ENCODE results near the gene PXDN.

Gene PXDN

GRCh38 chr2:1676091-1676912 lies 68.0 kb downstream of the PXDN start:
- Histone ChIP-seq H3K79me2 (ENCODE audit: control insufficient read depth, low read length) (no peaks in the 10 kb centered on the region), H3F3A (ENCODE audit: control insufficient read depth, insufficient read depth) (no peaks in the 10 kb centered on the region), H4K20me1 (ENCODE audit: control insufficient read depth, insufficient read depth, low read depth, low read length) (no peaks in the 10 kb centered on the region), H3K4me3 (ENCODE audit: low read length) (no peak overlapping the region), H3K27ac (ENCODE audit: low read depth, low read length) (no peak overlapping the region), H3K36me3 (ENCODE audit: control insufficient read depth, low read length) (no peaks in the 10 kb centered on the region), H3K4me1 (ENCODE audit: control insufficient read depth, low read length) (no peaks in the 10 kb centered on the region), H3K4me2 (ENCODE audit: low read length) (no peak overlapping the region), H3K9me3 (ENCODE audit: control insufficient read depth, insufficient read depth, low read length) (peaks cover 21% of the 10 kb centered on the region; the same call in 1 of the 2 replicates), H3K9me2 (replicated peaks; ENCODE audit: control insufficient read depth, low read length) (no peaks in the 10 kb centered on the region), H3K27me3 (ENCODE audit: control insufficient read depth, low read length) (no peaks in the 10 kb centered on the region)
- TF ChIP-seq CTCF (IDR thresholded peaks at IDR 0.05; ENCODE audit: low read depth, low read length, poor library complexity, severe bottlenecking) (no peak), EZH2phosphoT487 (IDR thresholded peaks at IDR 0.05; ENCODE audit: borderline replicate concordance, low read length) (no peak)

GRCh38 chr2:1675633-1676032 lies 68.7 kb downstream of the PXDN start:
- Histone ChIP-seq H3K4me3 (ENCODE audit: low read length) (no peak overlapping the region), H3K9me2 (replicated peaks; ENCODE audit: control insufficient read depth, low read length) (no peaks in the 10 kb centered on the region), H3F3A (ENCODE audit: control insufficient read depth, insufficient read depth) (no peaks in the 10 kb centered on the region), H3K4me2 (ENCODE audit: low read length) (no peak overlapping the region), H3K79me2 (ENCODE audit: control insufficient read depth, low read length) (no peaks in the 10 kb centered on the region), H3K27ac (ENCODE audit: low read depth, low read length) (no peak overlapping the region), H3K36me3 (ENCODE audit: control insufficient read depth, low read length) (no peaks in the 10 kb centered on the region), H3K9me3 (ENCODE audit: control insufficient read depth, insufficient read depth, low read length) (peaks cover 21% of the 10 kb centered on the region; the same call in 1 of the 2 replicates), H3K4me1 (ENCODE audit: control insufficient read depth, low read length) (no peaks in the 10 kb centered on the region), H3K27me3 (ENCODE audit: control insufficient read depth, low read length) (no peaks in the 10 kb centered on the region), H4K20me1 (ENCODE audit: control insufficient read depth, insufficient read depth, low read depth, low read length) (no peaks in the 10 kb centered on the region)
- TF ChIP-seq CTCF (IDR thresholded peaks at IDR 0.05; ENCODE audit: low read depth, low read length, poor library complexity, severe bottlenecking), result no peak
- no peak for TF ChIP-seq EZH2phosphoT487 (IDR thresholded peaks at IDR 0.05; ENCODE audit: borderline replicate concordance, low read length)

GRCh38 chr2:1674766-1675397 lies 69.4 kb downstream of the PXDN start:
- Histone ChIP-seq H4K20me1 (ENCODE audit: control insufficient read depth, insufficient read depth, low read depth, low read length) (no peaks in the 10 kb centered on the region), H3K9me2 (replicated peaks; ENCODE audit: control insufficient read depth, low read length) (no peaks in the 10 kb centered on the region), H3K36me3 (ENCODE audit: control insufficient read depth, low read length) (no peaks in the 10 kb centered on the region), H3K9me3 (ENCODE audit: control insufficient read depth, insufficient read depth, low read length) (peaks cover 21% of the 10 kb centered on the region; the same call in 1 of the 2 replicates), H3K79me2 (ENCODE audit: control insufficient read depth, low read length) (no peaks in the 10 kb centered on the region), H3K27me3 (ENCODE audit: control insufficient read depth, low read length) (no peaks in the 10 kb centered on the region), H3K4me3 (ENCODE audit: low read length) (no peak overlapping the region), H3K4me1 (ENCODE audit: control insufficient read depth, low read length) (no peaks in the 10 kb centered on the region), H3K27ac (ENCODE audit: low read depth, low read length) (no peak overlapping the region), H3F3A (ENCODE audit: control insufficient read depth, insufficient read depth) (no peaks in the 10 kb centered on the region), H3K4me2 (ENCODE audit: low read length) (no peak overlapping the region)
- TF ChIP-seq EZH2phosphoT487 (IDR thresholded peaks at IDR 0.05; ENCODE audit: borderline replicate concordance, low read length) (no peak), CTCF (IDR thresholded peaks at IDR 0.05; ENCODE audit: low read depth, low read length, poor library complexity, severe bottlenecking) (no peak)

All from DOHH2 (cell line).